Keratinocyte (primary cell): Measurements from ENCODE around the gene SLC6A17.

Source experiments
- EZH2 ChIP-seq: IDR thresholded peaks from one replicate; pipeline ENCODE4 v1.6.1; 2012; ENCODE audit warnings: inconsistent platforms, mild to moderate bottlenecking, low read length, moderate library complexity
- TF ChIP-seq, protein P1 (sequence below), 3 experiments: IDR thresholded peaks in 1 of 3; conservative IDR thresholded peaks in 1 of 3; optimal IDR thresholded peaks in 1 of 3; 2 replicates in 2 of 3; 3 replicates in 1 of 3; pipeline versions ENCODE3 to v1.5.1; 2011; ENCODE audit warnings: low read length in 3 of 3, mild to moderate bottlenecking in 3 of 3, moderate library complexity in 2 of 3, control low read depth in 1 of 3, inconsistent platforms in 1 of 3; ENCODE audit not compliant: insufficient read depth in 2 of 3; ENCODE audit errors: extremely low read depth in 1 of 3

DNA sequence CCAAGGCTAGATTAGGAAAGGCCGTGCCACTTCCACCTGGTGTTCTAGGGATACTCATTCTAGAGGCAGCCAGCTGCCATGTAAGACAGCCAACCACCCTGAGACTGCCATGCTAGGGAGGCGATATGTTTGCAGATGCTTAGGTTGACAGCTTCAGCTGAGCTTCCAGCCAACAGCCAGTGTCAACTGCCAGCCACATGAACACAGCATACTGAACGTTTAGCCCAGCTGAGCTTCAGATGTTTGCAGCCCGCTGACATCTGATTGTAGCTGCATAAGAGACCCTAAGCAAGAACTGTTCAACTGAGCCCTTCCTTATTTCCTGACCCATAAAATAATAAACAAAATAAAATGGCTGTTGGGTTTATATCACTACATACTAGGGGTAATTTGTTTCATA is 54.9 kb downstream of the SLC6A17 start:
- TF ChIP-seq, protein P1, sequence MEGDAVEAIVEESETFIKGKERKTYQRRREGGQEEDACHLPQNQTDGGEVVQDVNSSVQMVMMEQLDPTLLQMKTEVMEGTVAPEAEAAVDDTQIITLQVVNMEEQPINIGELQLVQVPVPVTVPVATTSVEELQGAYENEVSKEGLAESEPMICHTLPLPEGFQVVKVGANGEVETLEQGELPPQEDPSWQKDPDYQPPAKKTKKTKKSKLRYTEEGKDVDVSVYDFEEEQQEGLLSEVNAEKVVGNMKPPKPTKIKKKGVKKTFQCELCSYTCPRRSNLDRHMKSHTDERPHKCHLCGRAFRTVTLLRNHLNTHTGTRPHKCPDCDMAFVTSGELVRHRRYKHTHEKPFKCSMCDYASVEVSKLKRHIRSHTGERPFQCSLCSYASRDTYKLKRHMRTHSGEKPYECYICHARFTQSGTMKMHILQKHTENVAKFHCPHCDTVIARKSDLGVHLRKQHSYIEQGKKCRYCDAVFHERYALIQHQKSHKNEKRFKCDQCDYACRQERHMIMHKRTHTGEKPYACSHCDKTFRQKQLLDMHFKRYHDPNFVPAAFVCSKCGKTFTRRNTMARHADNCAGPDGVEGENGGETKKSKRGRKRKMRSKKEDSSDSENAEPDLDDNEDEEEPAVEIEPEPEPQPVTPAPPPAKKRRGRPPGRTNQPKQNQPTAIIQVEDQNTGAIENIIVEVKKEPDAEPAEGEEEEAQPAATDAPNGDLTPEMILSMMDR (optimal IDR thresholded peaks at IDR 0.05 in 1 of 3, IDR thresholded peaks at IDR 0.05 in 1 of 3, conservative IDR thresholded peaks at IDR 0.05 in 1 of 3; ENCODE audit: extremely low read depth in 1 of 3, insufficient read depth in 2 of 3, low read length in 3 of 3): no peak
- no peak for TF ChIP-seq EZH2
